Fibroblast of lung (primary cell): ENCODE results near the gene FUOM.

Experiments used
- CTCF ChIP-seq, 2 donors: IDR thresholded peaks in 1 of 2; conservative IDR thresholded peaks in 1 of 2; 1 replicate in 1 of 2; 2 replicates in 1 of 2; pipeline ENCODE4 v1.5.1; 2011 to 2012; ENCODE audit warnings: low read length in 2 of 2, control low read depth in 1 of 2, inconsistent platforms in 1 of 2, low read depth in 1 of 2, mild to moderate bottlenecking in 1 of 2
- EZH2 ChIP-seq: IDR thresholded peaks from 2 replicates; pipeline ENCODE4 v1.5.1; 2012; ENCODE audit warnings: low read length, control low read depth, mild to moderate bottlenecking; ENCODE audit errors: missing control alignments

GRCh38 chr10:133377818-133378250 lies 20.0 kb upstream of the FUOM start:
- no peak for TF ChIP-seq CTCF (conservative IDR thresholded peaks at IDR 0.05 in 1 of 2, IDR thresholded peaks at IDR 0.05 in 1 of 2; ENCODE audit: low read depth in 1 of 2, low read length in 2 of 2)
- no peak for TF ChIP-seq EZH2
